HepG2 (cell line): Measurements from ENCODE around the gene RTL5. TPM values are rescaled to one million over a fixed set of nuclear protein-coding genes. Genes with fewer than 3 reads are reported as not detected.

Experiments
- ATAC-seq: fragments of 200-7000 bp; cut with Tn5 transposase; 3 replicates; pipeline ENCODE4 v1.9.1; 2020; ENCODE audit warnings: mild to moderate bottlenecking, moderate library complexity
- BruUV-seq: library from RNA; stranded (reverse); fragments of 400-500 nt; replicated peaks from 2 replicates; lab custom pipeline; 2021; lab: Mats Ljungman, UMichigan
- CTCF ChIA-PET: fragments of 300-600 bp; formaldehyde crosslinking; extraction: SDS; loops from one replicate; lab custom pipeline; 2021; ENCODE audit warnings: low total read pairs, inconsistent platforms, low intra/inter-chr PET ratio; lab: Yijun Ruan, JAX
- POLR2A ChIA-PET: fragments of 350-600 bp; sonication (Branson Sonifier 250); formaldehyde crosslinking; loops from one replicate; lab custom pipeline; 2020; ENCODE audit warnings: antibody characterized with exemption, inconsistent platforms; lab: Yijun Ruan, JAX
- DNase-seq: peaks from one replicate; pipeline ENCODE4 v3.0.0-alpha.2; 2015; ENCODE audit warnings: low spot score
- FAIRE-seq: peaks from 3 replicates; lab custom pipeline; 2011; peaks lifted over from hg19 to GRCh38; lab: Jason Lieb, UNC
- H2AFZ ChIP-seq: one replicate; pipeline ENCODE4 v1.6.1; 2011; ENCODE audit warnings: low read length, inconsistent platforms
- H3K27ac ChIP-seq: fragments of 300-600 bp; 3 replicates; pipeline ENCODE4 v1.8.0; 2011; ENCODE audit warnings: mixed run types, mild to moderate bottlenecking, mixed read lengths, low read length, inconsistent platforms; ENCODE audit not compliant: insufficient read depth; ENCODE audit errors: extremely low read length
- H3K27me3 ChIP-seq, 2 experiments: fragments of 200-600 bp in 1 of 2; 2 replicates in 1 of 2; 3 replicates in 1 of 2; pipeline versions ENCODE4 v1.6.0 to v1.8.0; 2011; ENCODE audit warnings: low read length in 2 of 2, mild to moderate bottlenecking in 2 of 2, moderate library complexity in 2 of 2, inconsistent platforms in 1 of 2; ENCODE audit not compliant: insufficient read depth in 2 of 2, control insufficient read depth in 1 of 2
- H3K36me3 ChIP-seq, 2 experiments: fragments of 200-600 bp in 1 of 2; replicated peaks in 1 of 2; 2 replicates in 1 of 2; 3 replicates in 1 of 2; pipeline versions ENCODE4 v1.5.1 to v1.8.0; 2011; ENCODE audit warnings: low read length in 2 of 2, inconsistent platforms in 1 of 2; ENCODE audit not compliant: insufficient read depth in 2 of 2, control insufficient read depth in 1 of 2
- H3K4me1 ChIP-seq: 2 replicates; pipeline ENCODE4 v1.5.1; 2012; ENCODE audit warnings: low read length, inconsistent platforms; ENCODE audit not compliant: insufficient read depth
- H3K4me2 ChIP-seq: 2 replicates; pipeline ENCODE4 v1.6.0; 2011; ENCODE audit warnings: low read depth, low read length, inconsistent platforms
- H3K4me3 ChIP-seq, 3 experiments: fragments of 200-600 bp in 1 of 3; sonication (generic), shearing (Covaris generic) in 1 of 3; replicated peaks in 1 of 3; 2 replicates each; pipeline ENCODE4 v1.5.1; 2011 to 2016; ENCODE audit warnings: low read length in 3 of 3, inconsistent platforms in 2 of 3, low read depth in 2 of 3, mild to moderate bottlenecking in 2 of 3, control low read depth in 1 of 3, mixed read lengths in 1 of 3; ENCODE audit not compliant: insufficient read depth in 1 of 3
- H3K79me2 ChIP-seq: one replicate; pipeline ENCODE4 v1.6.1; 2011; ENCODE audit warnings: low read length, inconsistent platforms; ENCODE audit not compliant: insufficient read depth
- H3K9ac ChIP-seq: 2 replicates; pipeline ENCODE4 v1.6.0; 2011; ENCODE audit warnings: mild to moderate bottlenecking, low read depth, low read length, inconsistent platforms; ENCODE audit not compliant: insufficient read depth
- H3K9me3 ChIP-seq: 2 replicates; pipeline ENCODE4 v1.5.1; 2012; ENCODE audit warnings: mild to moderate bottlenecking, low read length
- H4K20me1 ChIP-seq: 2 replicates; pipeline ENCODE4 v1.6.0; 2011; ENCODE audit warnings: inconsistent platforms, mild to moderate bottlenecking, low read length, moderate library complexity; ENCODE audit not compliant: insufficient read depth
- BHLHE40 ChIP-seq: IDR thresholded peaks from 2 replicates; pipeline ENCODE4 v1.6.1; 2011; ENCODE audit warnings: low read length, improper control_type of control experiment
- ELF3 ChIP-seq: IDR thresholded peaks from 2 replicates; pipeline ENCODE4 v1.6.1; 2016; ENCODE audit warnings: missing genetic modification reagents, missing compliant biosample characterization
- KMT2B ChIP-seq: IDR thresholded peaks from 2 replicates; pipeline ENCODE4 v1.6.1; 2016; ENCODE audit warnings: missing genetic modification reagents, missing compliant biosample characterization
- MAZ ChIP-seq, 2 experiments: sonication (generic) in 1 of 2; formaldehyde crosslinking in 1 of 2; IDR thresholded peaks; 2 replicates each; pipeline versions ENCODE4 v1.5.0 to v1.6.1; 2012 to 2020; ENCODE audit warnings: low read depth in 2 of 2, mild to moderate bottlenecking in 2 of 2, borderline replicate concordance in 1 of 2, improper control_type of control experiment in 1 of 2, low read length in 1 of 2, missing genetic modification reagents in 1 of 2, moderate library complexity in 1 of 2
- MTF1 ChIP-seq: sonication (generic); formaldehyde crosslinking; IDR thresholded peaks from 2 replicates; pipeline ENCODE4 v1.5.0; 2020; ENCODE audit warnings: missing genetic modification reagents
- PPARG ChIP-seq: conservative IDR thresholded peaks from 2 replicates; pipeline ENCODE4 v1.6.1; 2016; ENCODE audit warnings: missing biosample characterization, missing genetic modification reagents
- RAD21 ChIP-seq: fragments of 450-650 bp; formaldehyde crosslinking; IDR thresholded peaks from 2 replicates; pipeline ENCODE4 v1.5.0; 2020; ENCODE audit warnings: mild to moderate bottlenecking
- RXRA ChIP-seq: sonication (generic); formaldehyde crosslinking; IDR thresholded peaks from 2 replicates; pipeline ENCODE4 v1.5.1; 2020; ENCODE audit warnings: missing genetic modification reagents
- SALL1 ChIP-seq: sonication (generic); formaldehyde crosslinking; IDR thresholded peaks from 2 replicates; pipeline ENCODE4 v1.8.0; 2022; ENCODE audit warnings: mild to moderate bottlenecking, missing genetic modification reagents
- SETDB1 ChIP-seq: sonication (generic); formaldehyde crosslinking; IDR thresholded peaks from 2 replicates; pipeline ENCODE4 v1.5.1; 2020; ENCODE audit warnings: missing genetic modification reagents, mild to moderate bottlenecking, borderline replicate concordance
- SP5 ChIP-seq: IDR thresholded peaks from 2 replicates; pipeline ENCODE4 v1.6.1; 2016; ENCODE audit warnings: low read depth, borderline replicate concordance
- U2AF2 ChIP-seq: fragments of 200-400 bp; formaldehyde crosslinking; IDR thresholded peaks from 2 replicates; pipeline ENCODE4 v1.6.1; 2017; ENCODE audit warnings: low read depth, mild to moderate bottlenecking, low read length
- ZFP90 ChIP-seq: sonication (generic); formaldehyde crosslinking; IDR thresholded peaks from 2 replicates; pipeline ENCODE4 v1.8.0; 2022; ENCODE audit warnings: missing genetic modification reagents, mild to moderate bottlenecking, inconsistent platforms, borderline replicate concordance
- ZNF207 ChIP-seq: fragments of 450-650 bp; IDR thresholded peaks from 2 replicates; pipeline ENCODE4 v1.6.1; 2016; ENCODE audit warnings: antibody characterized with exemption, borderline replicate concordance
- ZNF788 ChIP-seq: sonication (generic); formaldehyde crosslinking; IDR thresholded peaks from 2 replicates; pipeline ENCODE4 v1.5.0; 2020; ENCODE audit warnings: mild to moderate bottlenecking, missing genetic modification reagents, borderline replicate concordance
- WGBS: methylation state at CpG from one replicate; pipeline ENCODE4 v1.1.6; 2017; ENCODE audit warnings: low lambda C conversion rate; 5-methylcytosine and 5-hydroxymethylcytosine counted together
- in situ Hi-C: cut with HindIII; loops from 2 replicates; pipeline ENCODE4 v1.10.0; 2017; ENCODE audit warnings: low pct_unique_long_range_greater_than_20kb; ENCODE audit not compliant: extremely low pct_ligation_motif_present
- intact Hi-C: fragments of 100-400 bp; cut with micrococcal nuclease; formaldehyde crosslinking; loops from one replicate; pipeline ENCODE4 v1.10.0; 2022; ENCODE audit not compliant: unreplicated experiment
- polyA plus RNA-seq, 8 experiments: library from polyadenylated mRNA; depleted of rRNA in 3 of 8; stranded (reverse) in 7 of 8; unstranded in 1 of 8; fragments of >200 nt; fragmentation: Illumina TruSeq in 4 of 8; extraction: Trizol in 4 of 8; gene quantifications; 2 replicates each; pipeline versions ENCODE4 v1.2.1 to v1.2.3, GENCODE V29; 2011 to 2016; ENCODE audit warnings: low read depth in 4 of 8, missing spikeins in 1 of 8, mixed read lengths in 1 of 8; ENCODE audit not compliant: insufficient read depth in 1 of 8
- total RNA-seq, 5 experiments: library from RNA; depleted of rRNA; stranded (reverse); fragments of >200 nt; fragmentation: Illumina TruSeq; extraction: Trizol; gene quantifications; 2 replicates each; pipeline ENCODE4 v1.2.3, GENCODE V29; 2016; ENCODE audit warnings: low read depth in 1 of 5
- TF ChIP-seq, protein P1 (sequence below): sonication (generic); formaldehyde crosslinking; IDR thresholded peaks from 2 replicates; pipeline ENCODE4 v1.4.0; 2020; ENCODE audit warnings: missing genetic modification reagents
- TF ChIP-seq, protein P2 (sequence below): sonication (generic); formaldehyde crosslinking; IDR thresholded peaks from 2 replicates; pipeline ENCODE4 v1.4.0; 2020; ENCODE audit warnings: missing genetic modification reagents, borderline replicate concordance
- TF ChIP-seq, protein P3 (sequence below): sonication (generic); formaldehyde crosslinking; IDR thresholded peaks from 2 replicates; pipeline ENCODE4 v1.4.0; 2020; ENCODE audit warnings: missing genetic modification reagents, mild to moderate bottlenecking, borderline replicate concordance

The RTL5 gene
- total and polyA plus RNA-seq, 2 of the 13 experiments (the other 11 are each of a cell fraction or from before 2014, with no cell fraction given), result not detected

DNA sequence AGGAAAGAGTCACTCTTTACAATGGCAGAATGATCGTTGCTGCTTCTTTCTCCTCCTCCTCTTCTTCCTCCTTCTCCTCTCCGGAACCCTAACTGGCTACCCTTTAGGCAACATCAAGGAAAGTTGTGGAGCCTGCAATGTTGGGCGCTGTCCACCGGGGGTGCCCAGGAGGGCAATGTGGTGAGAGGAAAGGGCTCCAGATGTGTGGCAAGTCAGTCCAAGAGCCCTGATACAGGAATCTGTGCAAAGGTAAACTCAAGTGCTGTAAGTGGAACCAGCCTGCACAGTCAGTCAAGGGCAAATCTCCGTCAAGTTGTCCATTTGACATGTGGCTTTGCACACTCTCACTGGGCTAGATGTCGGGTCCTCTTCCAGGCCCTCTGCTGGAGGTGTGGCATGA lies 2.8 kb downstream of the RTL5 start:
- no peak overlapping the region for H3K27ac ChIP-seq

More for the DNA sequence above, 2.8 kb downstream of the RTL5 start:
- POLR2A ChIA-PET, result no interaction called here
- no peak overlapping the region for H3K4me2 ChIP-seq
- BruUV-seq, result no TSS peak
- H4K20me1 ChIP-seq, result no peaks in the 10 kb centered on the region
- no peak overlapping the region for H3K9ac ChIP-seq
- ATAC-seq, result peak; percentile 73
- DNase-seq, result peak; percentile 0
- intact Hi-C loops (loop anchor here (5.0 kb wide), 1 partner anchor 112 kb away; no protein-coding TSS in a partner anchor), in situ Hi-C loops (loop anchor here (10.0 kb wide), 1 partner anchor 134 kb away; no protein-coding TSS in a partner anchor)
- WGBS, result 34% methylated on average over 6 of the region's 6 CpGs
- CTCF ChIA-PET, result no interaction called here
- FAIRE-seq, result peak; percentile 43
- H2AFZ ChIP-seq, result no peak overlapping the region
- H3K4me1 ChIP-seq, result no peaks in the 10 kb centered on the region
- no peaks in the 10 kb centered on the region for H3K36me3 ChIP-seq
- peaks cover 0 to 12% of the 10 kb centered on the region in 2 experiments; a peak in 4 of 5 replicates for H3K27me3 ChIP-seq
- H3K9me3 ChIP-seq, result no peaks in the 10 kb centered on the region
- TF ChIP-seq BHLHE40, result no peak
- no peak for TF ChIP-seq ELF3 (CRISPR knock-in tag)
- TF ChIP-seq SETDB1 (CRISPR knock-in tag), result no peak
- TF ChIP-seq ZFP90 (CRISPR knock-in tag), result no peak
- TF ChIP-seq ZNF788 (CRISPR knock-in tag), result no peak
- TF ChIP-seq ZNF207, result no peak
- no peak for TF ChIP-seq MAZ (IDR thresholded peaks at IDR 0.05; ENCODE audit: borderline replicate concordance, low read depth, low read length)
- TF ChIP-seq MAZ (CRISPR knock-in tag; IDR thresholded peaks at IDR 0.05; ENCODE audit: low read depth), result no peak
- no peak for TF ChIP-seq U2AF2
- TF ChIP-seq, protein P1, sequence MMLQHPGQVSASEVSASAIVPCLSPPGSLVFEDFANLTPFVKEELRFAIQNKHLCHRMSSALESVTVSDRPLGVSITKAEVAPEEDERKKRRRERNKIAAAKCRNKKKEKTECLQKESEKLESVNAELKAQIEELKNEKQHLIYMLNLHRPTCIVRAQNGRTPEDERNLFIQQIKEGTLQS (CRISPR knock-in tag), result no peak
- TF ChIP-seq SP5, result no peak
- TF ChIP-seq KMT2B (CRISPR knock-in tag), result no peak
- TF ChIP-seq, protein P2, sequence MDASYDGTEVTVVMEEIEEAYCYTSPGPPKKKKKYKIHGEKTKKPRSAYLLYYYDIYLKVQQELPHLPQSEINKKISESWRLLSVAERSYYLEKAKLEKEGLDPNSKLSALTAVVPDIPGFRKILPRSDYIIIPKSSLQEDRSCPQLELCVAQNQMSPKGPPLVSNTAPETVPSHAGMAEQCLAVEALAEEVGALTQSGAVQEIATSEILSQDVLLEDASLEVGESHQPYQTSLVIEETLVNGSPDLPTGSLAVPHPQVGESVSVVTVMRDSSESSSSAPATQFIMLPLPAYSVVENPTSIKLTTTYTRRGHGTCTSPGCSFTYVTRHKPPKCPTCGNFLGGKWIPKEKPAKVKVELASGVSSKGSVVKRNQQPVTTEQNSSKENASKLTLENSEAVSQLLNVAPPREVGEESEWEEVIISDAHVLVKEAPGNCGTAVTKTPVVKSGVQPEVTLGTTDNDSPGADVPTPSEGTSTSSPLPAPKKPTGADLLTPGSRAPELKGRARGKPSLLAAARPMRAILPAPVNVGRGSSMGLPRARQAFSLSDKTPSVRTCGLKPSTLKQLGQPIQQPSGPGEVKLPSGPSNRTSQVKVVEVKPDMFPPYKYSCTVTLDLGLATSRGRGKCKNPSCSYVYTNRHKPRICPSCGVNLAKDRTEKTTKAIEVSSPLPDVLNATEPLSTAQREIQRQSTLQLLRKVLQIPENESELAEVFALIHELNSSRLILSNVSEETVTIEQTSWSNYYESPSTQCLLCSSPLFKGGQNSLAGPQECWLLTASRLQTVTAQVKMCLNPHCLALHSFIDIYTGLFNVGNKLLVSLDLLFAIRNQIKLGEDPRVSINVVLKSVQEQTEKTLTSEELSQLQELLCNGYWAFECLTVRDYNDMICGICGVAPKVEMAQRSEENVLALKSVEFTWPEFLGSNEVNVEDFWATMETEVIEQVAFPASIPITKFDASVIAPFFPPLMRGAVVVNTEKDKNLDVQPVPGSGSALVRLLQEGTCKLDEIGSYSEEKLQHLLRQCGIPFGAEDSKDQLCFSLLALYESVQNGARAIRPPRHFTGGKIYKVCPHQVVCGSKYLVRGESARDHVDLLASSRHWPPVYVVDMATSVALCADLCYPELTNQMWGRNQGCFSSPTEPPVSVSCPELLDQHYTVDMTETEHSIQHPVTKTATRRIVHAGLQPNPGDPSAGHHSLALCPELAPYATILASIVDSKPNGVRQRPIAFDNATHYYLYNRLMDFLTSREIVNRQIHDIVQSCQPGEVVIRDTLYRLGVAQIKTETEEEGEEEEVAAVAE (CRISPR knock-in tag), result no peak
- no peak for TF ChIP-seq SALL1
- TF ChIP-seq, protein P3, sequence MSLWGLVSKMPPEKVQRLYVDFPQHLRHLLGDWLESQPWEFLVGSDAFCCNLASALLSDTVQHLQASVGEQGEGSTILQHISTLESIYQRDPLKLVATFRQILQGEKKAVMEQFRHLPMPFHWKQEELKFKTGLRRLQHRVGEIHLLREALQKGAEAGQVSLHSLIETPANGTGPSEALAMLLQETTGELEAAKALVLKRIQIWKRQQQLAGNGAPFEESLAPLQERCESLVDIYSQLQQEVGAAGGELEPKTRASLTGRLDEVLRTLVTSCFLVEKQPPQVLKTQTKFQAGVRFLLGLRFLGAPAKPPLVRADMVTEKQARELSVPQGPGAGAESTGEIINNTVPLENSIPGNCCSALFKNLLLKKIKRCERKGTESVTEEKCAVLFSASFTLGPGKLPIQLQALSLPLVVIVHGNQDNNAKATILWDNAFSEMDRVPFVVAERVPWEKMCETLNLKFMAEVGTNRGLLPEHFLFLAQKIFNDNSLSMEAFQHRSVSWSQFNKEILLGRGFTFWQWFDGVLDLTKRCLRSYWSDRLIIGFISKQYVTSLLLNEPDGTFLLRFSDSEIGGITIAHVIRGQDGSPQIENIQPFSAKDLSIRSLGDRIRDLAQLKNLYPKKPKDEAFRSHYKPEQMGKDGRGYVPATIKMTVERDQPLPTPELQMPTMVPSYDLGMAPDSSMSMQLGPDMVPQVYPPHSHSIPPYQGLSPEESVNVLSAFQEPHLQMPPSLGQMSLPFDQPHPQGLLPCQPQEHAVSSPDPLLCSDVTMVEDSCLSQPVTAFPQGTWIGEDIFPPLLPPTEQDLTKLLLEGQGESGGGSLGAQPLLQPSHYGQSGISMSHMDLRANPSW (CRISPR knock-in tag), result no peak
- no peak for TF ChIP-seq MTF1 (CRISPR knock-in tag)
- no peak for TF ChIP-seq RXRA (CRISPR knock-in tag)
- TF ChIP-seq RAD21 (CRISPR knock-in tag), result no peak
- TF ChIP-seq PPARG (CRISPR knock-in tag), result no peak
- H3K79me2 ChIP-seq, result no peaks in the 10 kb centered on the region
- no peak overlapping the region for H3K4me3 ChIP-seq
